Measurements from ENCODE around the gene METTL15.
A peak's percentile ranks its signal among the peaks of the same experiment; 100 is the strongest.
"Not testable (repeated sequence)": the region's sequence is repeated elsewhere in the genome, so short reads cannot be mapped to it uniquely, and the experiment has no call there.

The METTL15 gene

DNA sequence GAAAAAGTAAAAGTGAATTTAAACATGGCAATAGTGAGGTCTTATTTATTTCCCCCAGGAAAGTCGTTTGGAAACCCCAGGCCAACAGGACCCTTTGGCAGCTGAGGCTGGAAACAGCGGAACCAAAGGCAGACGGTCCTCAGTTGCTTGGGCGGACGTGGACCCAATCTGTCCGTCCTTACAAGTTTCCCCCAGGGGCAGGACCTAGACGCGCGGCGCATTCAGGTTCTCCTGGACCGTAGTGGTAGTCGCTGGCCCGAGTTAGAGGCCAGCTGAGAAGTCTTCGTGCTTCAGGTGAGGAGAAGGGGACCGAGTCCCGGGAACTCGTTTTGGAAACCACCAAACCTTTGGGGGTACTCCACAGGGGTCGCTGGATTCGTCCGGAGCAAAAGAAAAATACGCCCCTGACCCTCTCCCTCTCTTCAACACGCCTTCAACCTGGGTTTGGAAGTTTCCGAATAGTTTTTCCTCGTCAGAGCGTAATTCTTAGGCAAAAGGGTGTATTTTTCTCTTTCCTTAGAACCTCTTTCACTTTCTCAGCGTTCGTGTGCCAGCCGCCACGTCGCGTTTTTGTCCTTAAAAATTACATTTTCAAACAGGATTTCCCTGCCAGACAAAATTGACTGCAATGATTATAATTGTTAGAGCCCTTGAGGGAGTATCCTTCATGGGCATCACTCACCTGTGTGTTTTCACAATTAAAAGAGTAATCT lies 2.1 kb downstream of the METTL15 start:
- peak; percentile 85 for DNase-seq (ENCODE audit: low read depth)

DNA sequence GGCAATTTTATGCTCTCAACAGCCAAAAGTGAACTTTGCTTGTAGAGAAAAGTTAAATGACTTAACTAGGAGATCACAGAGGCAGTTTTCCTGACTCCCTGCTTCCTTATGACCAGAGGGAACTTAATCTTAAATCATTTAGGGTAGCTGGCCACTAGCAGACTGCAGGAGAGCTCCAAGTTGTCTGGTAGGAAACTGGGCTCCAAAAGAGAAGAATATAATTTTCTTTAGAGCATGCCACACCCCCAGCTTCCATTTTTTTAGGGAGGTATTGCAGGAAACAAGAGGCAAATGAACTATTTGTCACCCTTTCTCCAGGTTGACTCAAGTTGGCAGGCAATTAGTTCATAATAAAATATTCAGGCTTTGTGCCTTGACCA lies 2.6 kb downstream of the METTL15 start:
- DNase-seq (ENCODE audit: low read depth): peak; percentile 36

- DNase-seq (ENCODE audit: low read depth): no peak
Observed at GRCh38 chr11:28114116-28114515, 5.9 kb downstream of the METTL15 start.

DNA sequence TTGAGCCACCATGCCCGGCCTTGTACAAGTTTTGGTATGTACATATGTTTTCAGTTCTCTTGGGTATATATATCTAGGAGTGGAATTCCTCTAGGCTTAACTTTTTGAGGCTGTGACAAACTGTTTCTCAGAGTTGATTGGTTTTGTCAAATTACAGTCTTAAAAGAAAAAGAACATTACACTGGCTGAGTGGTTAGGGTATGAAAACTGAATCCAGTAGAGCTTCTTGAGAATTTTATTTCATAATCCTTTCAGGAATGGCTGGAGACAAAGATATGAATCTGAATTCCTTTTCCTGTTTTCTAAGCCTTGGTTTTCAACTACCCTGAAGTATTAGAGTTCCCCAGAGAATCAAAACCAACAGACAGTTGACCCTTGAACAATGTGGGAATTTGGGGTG lies 6.5 kb downstream of the METTL15 start:
- DNase-seq (ENCODE audit: low read depth): peak; percentile 40

DNA sequence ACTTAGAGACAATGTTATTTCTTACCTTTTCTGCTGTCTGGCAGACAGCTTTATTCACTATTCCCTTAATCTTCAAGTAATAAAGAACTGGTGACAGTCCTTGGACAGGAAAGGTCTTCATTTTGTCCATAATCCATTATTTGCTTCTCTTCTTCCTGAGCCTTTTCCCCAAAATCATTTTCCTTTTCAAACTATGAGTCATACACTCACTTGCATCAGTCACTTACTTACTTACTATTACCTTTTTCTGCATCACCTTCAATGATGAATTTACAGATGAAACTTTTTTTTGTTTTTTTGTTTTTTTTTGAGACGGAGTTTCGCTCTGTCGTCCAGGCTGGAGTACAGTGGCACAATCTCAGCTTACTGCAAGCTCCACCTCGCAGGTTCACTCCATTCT lies 9.5 kb downstream of the METTL15 start:
- DNase-seq (ENCODE audit: low read depth): no peak

DNA sequence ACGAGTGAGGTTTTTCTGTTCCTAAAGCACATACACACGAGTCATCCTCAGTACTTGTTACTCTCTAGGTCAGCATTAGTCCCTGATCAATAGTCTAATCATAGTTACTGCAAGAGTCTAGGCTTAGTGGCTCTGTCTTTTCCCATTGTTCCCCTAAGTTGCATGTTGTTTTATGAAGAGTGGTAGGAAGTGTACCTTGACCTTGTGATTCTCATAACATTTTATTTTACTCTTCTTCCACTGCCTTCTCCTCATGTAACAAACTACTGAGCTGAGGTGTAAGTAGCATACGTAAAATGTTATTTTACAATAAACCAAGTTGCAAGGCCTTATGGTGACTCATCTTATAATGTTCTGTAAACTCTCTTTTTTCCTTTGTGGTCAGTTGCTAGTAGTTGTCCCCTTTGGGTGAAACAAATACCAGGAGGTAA lies 15.0 kb downstream of the METTL15 start:
- DNase-seq (ENCODE audit: low read depth): peak; percentile 87

DNA sequence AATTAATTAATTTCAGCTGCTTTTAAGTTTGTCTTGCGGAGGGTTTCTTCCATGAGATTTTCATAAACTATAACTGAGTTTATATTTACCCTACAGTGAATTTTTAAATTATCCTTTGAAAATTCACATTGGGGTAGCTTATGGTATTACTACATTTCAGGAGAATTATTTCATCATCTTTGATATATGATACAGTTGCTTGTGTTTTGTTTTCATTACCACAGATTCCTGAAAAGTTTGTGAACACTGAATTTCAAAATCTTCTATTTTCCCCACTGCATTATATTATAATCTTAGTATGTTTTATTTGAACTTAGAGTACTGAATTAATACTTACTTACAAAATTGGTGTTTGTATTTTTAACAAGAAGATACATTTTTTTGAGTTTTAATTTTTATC lies 24.4 kb downstream of the METTL15 start:
- peak; percentile 53 for DNase-seq (ENCODE audit: low read depth)

DNA sequence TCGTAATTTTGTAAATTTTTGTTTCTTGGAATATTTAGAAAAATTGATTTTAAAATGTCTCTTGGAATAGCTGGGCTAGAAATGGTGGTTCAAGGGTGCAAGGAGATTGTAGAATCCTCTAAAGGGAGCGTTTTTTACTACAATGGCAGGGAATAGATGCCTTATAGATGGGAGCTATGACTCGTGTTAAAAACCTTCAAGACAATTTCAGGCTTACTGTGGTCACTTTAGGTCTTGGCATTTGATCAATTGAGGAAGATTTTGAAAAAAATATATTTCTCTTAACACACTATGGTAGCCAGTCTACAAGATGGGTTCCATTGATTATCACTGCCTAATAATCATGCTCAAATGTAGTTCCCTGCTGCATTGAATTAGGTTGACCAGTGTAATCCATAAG lies 25.0 kb downstream of the METTL15 start:
- DNase-seq (ENCODE audit: low read depth): peak; percentile 31

GRCh38 chr11:28136157-28136556 lies 28.0 kb downstream of the METTL15 start:
- DNase-seq (ENCODE audit: low read depth): not testable (repeated sequence)

DNA sequence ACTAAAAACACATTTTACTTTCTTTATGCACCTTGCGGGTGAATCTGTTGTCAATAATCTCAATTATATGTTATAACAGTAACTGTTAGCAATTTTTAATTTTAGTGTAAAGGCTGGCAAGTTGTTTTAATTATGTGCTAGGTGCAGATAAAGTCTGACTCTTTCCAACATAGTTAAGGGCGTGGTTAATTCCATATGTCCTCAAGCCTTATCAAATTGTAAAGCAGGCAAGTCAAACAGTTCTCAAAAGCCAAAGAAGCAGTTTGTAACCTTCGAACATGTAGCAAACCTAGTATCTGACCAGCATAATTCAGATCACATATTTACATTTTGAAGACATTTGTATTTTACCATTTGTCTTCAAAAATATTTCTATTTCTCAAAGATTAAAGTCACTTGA lies 29.2 kb downstream of the METTL15 start:
- no peak for DNase-seq (ENCODE audit: low read depth)

GRCh38 chr11:28137832-28138231 lies 29.6 kb downstream of the METTL15 start:
- no peak for DNase-seq (ENCODE audit: low read depth)

- DNase-seq (ENCODE audit: low read depth): no peak
Observed at GRCh38 chr11:28139841-28140415, 31.7 kb downstream of the METTL15 start.

- DNase-seq (ENCODE audit: low read depth): no peak
Observed at GRCh38 chr11:28140689-28141455, 32.7 kb downstream of the METTL15 start.

GRCh38 chr11:28142724-28143123 lies 34.5 kb downstream of the METTL15 start:
- DNase-seq (ENCODE audit: low read depth): peak; percentile 6

- DNase-seq (ENCODE audit: low read depth): peak; percentile 61
Observed at GRCh38 chr11:28144808-28145207, 36.6 kb downstream of the METTL15 start.

DNA sequence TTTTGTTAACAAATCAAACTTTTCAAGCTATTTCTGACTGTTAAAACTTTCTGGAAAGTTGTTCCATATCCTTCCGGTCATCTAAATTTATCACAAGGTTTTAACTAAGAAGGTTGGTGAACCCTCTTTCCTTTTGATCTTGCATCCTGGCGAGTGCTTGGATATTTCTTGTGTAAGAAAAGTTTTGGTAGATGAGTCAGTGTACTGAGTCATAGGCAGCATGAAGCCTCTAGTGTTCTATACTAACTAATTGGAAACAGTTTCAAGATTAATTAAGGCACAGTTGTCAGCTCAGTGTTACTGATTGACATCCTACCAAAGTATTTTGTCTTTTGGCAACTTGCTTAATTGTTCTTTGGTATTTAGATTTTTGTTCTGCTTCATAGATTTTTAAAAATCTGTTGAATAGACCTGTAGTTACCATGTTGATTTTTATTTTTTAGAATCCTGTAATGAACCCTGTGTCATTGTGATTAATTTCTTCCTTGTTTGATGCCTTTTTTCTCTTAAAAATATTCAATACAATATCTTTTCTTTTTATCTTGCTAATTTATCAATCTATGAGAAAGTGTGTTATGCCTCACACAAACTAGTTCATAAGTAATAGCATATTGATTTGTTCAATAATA lies 38.0 kb downstream of the METTL15 start:
- DNase-seq (ENCODE audit: low read depth): peak; percentile 93

DNA sequence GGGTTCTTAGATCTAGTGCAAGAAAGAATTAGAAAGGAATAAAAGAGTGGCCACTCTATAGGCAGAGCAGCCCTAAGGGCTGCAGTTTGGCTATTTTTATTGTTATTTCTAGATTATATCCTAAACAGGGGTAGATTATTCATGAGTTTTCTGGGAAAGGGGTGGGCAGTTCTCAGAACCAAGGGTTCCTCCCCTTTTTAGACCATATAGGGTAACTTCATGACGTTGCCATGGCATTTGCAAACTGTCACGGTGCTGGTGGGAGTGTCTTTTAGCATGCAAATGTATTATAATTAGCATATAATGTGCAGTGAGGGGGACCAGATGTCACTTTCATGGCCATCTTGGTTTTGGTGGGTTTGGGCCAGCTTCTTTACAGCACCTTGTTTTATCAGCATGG lies 44.6 kb downstream of the METTL15 start:
- DNase-seq (ENCODE audit: low read depth): no peak

DNA sequence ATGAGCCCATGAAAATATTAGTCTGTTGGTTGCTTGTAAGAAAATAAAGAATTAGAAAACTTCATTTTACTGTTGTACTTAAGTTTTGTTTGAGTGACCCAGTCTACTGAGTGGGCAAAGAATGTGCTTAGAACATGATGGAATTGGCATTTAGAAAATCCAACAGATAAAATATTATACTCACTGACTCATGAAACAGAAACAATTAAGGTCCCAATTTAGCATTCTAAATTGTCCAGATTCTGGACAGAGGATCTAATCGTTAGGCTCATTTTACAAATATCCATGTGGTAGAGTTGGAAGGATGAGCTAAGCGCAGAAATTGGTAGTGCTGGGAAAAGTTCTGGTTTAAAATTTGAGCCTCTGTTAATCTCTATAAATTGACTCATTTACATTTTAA lies 45.4 kb downstream of the METTL15 start:
- DNase-seq (ENCODE audit: low read depth): no peak

GRCh38 chr11:28168718-28169117 lies 60.5 kb downstream of the METTL15 start:
- no peak for DNase-seq (ENCODE audit: low read depth)

DNA sequence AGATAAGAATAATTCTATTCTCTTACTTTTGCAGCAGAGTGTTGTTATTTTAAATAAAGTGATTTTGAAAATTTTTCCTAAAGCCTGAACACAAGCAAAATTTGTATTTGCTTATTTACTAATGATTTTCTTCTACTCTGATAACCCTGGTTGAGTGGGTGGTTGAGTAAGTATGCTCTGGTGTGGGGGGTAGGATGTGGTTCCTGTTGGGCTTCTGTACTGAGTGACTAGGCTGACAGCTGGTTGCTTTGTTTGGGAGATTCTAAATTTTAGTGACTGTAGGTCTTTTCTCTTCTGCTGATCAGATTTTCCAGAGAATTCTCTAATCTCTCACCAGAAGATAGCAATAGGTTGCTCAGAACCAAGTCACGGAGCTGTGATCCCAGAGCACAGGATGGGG lies 61.6 kb downstream of the METTL15 start:
- peak; percentile 75 for DNase-seq (ENCODE audit: low read depth)

DNA sequence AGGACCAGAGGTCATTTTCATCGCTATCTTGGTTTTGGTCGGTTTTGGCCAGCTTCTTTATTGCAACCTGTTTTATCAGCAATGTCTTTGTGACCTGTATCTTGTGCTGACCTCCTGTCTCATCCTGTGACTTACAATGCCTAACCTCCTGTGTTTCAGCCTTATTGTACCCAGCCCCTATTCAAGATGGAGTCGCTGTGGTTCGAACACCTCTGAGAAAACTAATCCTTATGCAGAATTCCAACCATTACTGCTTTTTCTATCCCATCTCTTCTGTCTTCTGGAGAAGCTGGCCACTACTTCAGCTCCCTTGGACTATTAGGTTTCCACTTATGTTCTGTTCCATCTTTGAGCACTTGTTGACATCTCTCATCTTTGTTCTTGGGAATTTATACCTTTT lies 62.6 kb downstream of the METTL15 start:
- DNase-seq (ENCODE audit: low read depth): no peak

- DNase-seq (ENCODE audit: low read depth): no peak
Observed at GRCh38 chr11:28176351-28176750, 68.2 kb downstream of the METTL15 start.

GRCh38 chr11:28195449-28195848 lies 87.3 kb downstream of the METTL15 start:
- no peak for DNase-seq (ENCODE audit: low read depth)
